CD4-positive, alpha-beta T cell treated with Interferon gamma for 1 hour (primary cell): ENCODE measurements around the gene PDE10A.

Experiments used
- DNase-seq: peaks from one replicate; pipeline ENCODE4 v3.0.0-alpha.2; 2020

PDE10A gene

DNA sequence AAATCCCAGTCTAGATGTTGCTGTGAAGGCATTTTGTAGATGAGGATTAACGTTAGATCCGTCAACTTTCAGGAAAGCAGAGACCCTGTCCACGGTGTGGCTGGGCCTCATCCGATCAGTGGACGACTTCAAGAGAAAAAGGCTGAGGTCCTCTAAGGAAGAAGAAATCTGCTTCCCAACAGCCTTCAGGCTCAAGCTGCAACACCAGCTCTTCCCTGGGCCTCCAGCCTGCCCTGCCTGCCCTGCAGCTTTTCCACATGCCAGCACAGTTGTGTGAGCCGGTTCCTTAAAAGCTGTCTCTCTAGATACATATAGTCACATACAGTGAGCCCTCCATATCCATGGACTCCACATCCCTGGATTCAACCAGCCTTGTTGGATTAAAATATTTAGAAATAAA is 14.1 kb upstream of the PDE10A start:
- DNase-seq = no peak

DNA sequence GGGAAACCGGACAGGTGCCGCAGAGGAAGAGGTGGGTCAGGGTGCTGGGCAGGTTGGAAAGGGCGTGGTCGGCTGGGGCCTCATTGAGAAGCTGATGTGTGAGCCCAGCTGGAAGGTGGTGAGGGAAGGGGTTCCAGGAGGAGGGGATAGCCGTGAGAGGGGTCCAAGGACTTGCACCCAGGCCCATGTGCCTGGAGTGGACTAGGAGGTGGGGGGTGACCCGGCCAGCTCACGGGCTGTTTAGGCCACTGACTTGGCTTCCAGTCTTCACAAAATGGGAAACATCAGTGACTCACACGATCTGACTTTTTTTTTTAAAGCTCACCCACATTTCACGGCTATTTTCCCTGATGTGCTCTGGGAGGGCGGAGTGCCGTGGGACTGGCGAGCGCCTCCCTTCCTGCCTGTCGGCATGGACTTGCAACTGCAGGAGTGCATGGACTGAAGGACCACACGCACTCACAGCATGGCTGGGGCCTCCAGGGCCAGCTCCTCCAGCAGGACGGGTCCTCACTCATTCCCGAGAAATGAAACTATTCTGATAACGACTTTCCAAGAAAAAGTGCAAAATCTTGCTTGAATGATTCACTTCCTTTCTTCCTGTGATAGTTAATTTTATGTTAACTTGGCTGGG is 13.5 kb upstream of the PDE10A start:
- DNase-seq = no peak

DNA sequence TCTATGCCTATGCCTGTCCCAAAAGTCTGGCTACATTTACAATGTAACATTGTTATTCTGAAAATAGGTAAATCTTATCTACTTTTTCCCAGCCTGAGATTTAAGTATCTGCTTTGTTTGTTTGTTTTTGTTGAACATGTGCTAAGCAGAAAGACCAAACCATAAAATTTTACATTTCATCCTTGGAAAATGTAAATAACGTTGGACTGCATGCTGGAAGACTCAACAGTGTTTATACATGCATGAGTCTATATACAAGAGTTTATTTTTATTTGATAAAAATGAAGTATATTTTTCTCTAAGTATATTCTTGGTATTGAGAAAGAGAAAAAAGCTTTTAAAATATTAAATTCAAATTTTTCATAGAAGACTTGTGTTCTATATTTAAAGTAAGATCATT is 12.1 kb upstream of the PDE10A start:
- no peak for DNase-seq

DNA sequence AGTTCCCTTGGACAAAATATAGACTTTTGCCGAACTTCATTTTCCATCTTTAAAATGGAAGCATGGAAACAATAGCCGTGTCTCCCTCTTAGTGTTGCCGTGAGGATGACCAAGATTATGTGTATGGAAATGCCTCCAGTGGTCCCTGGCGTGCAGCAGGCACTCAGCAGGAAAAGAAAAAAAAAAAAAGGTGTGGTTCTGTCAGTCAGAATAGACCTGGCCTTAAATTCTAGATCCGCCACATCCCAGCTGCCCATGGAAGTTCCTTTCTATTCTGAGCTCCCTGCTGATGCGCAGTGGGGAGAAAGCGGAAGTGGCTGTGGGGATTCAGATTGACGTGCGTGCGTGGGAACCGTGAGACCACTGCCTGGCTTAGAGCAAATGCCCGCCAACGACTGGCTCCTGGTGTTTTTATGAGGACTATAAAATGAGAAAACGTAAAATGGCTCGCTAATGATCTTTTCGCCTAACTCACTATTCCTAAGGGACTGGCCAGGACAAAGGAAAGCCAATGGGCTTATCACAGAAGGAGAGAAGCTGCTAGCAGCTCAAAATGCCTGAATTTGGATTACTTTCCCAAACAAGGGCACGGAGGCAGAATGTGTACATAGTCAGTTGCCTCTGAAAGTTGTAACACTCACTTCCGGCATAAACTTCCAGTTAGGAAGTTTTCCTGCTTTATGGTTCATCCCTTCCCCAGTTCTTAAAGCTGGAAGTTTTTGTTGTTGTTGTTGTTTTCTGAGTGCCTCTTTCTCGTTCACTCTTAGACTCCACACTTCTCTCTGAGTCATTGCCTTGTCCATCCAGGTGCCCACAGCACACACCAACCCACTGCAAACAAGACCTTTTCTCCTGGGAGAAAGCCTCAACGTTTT is 11.4 kb upstream of the PDE10A start:
- DNase-seq = no peak

DNA sequence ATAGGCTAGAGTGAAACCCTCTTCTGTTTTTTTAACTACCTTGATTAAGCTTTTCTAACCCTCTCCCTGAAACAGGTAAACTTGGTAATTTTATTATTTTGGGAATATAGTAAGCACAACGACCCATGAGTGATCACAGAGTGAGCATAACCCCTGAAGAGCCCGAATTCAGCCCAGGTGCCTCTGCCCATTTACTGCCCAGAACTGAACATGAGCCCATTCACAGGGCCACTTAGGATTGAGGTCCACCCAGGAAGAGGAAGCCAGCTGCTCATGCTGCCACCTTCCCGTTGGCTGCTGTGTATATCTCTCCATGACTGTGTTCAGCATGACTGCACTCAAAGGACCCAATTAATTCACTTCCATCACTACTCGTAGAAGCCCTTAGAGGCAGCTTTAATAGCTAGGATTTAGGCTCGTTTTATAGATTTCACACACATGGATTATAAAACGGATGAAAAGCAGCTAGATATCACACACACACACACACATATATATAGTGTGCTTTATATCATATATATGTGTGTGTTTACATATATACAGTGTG is 8.3 kb upstream of the PDE10A start:
- no peak for DNase-seq

DNA sequence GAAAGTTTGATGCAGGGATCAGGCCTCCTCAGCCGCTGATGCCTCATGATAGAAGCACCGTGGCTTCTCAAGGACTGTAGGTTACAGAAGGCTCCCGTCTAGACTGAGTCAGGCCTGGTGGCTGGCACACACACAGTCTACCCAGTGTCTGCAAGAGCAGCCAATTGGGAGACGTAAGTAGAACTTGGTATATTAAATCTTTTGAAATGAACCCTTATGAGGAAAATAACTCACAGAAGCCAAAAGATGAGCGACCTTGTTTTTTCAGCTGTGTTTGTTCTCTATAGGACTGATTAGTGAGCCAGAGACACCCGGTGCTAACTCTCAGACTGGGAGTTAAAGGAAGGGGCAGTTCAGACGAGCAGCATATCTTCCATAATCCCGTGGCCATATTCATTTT is 5.9 kb upstream of the PDE10A start:
- no peak for DNase-seq

DNA sequence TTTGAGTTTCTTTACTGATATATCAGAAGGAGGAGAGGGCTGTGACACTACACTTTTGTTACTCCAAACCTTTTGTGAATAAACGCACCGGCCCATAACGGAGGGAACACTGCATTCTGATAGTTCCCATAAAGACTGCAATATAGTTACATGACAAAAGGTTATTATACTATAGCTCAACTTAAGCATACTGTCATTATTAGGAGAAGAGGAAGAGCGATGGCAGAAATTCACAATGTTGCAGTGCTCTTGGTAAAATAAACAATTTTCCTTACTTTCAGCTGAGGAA is 2.3 kb upstream of the PDE10A start:
- no peak for DNase-seq

DNA sequence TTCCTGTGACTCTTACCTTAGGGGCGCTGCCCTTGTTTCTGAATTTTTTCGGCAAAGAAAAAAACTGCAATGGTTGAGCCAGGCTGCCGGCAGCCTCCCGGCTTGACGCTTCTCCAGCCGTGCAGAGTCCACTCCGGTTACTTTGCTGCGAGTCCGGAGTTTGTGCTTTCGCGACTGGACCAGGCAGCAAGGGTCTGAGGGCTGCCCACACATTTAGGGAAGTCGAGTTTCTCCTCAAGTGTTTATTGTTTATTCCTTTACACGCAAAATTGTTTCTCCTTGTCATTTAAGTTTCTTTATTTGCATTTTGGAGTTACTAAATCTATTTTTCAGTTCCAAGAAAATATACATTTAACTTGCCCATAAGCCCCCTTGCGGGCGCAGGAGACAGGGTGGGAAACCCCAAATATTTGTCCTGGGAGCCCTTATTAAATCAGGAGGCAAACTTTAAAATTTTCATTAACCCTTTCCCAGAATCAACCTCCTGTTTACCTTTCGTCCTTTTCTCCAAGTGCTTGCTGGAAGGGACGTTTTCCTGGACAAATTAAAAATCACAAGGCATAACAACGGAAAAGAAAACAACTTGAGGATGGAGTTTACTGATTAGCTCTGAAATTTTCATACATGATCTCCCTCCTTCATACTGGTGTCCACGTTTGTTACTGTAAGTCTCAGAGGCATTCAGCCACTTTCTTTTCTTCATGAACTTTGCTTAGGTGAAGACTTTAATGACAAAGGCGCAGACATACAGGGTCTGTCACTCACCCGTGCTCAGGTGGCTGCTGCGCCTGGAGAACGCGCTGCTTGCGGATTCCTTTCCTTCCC is 1.7 kb upstream of the PDE10A start:
- DNase-seq = no peak

DNA sequence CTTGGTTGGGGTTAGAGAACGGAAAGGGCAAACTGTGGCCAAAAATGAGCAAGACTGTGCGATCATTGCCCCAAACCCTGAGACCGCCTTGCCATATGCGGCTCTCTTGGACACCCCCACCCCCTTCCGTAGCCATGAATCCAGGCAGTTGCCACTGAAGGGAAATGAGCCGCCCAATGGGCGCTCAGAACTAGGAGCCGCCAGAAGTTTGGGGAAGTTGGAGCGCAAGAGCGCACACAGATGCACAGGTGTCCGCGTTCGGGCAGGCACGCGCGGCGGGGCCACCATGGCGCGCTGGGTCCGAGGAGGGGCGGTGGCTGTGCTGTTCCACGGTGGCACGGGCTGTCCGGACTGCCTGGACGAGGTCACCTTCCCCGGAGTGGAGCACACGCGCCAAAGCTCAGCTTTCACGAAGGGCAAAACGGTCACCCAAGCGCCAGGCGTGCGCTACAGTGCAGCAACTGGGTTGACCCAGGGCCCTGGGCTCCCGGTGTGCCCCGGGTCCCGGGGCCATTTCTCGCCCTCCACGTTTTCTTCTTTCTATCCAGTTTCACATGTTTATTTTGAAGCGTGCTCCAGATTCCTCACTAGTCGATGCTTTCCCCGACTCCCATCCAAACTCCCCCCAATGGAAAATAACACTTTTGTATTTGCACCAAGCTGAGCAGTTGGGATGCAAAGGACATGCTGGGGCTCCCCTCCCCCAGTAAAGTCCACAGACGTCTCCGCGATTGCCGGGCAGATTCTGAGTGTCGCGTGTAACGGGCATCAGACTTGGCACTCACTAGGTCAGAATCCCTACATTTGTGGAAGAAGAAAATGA is 906 bp upstream of the PDE10A start:
- no peak for DNase-seq

DNA sequence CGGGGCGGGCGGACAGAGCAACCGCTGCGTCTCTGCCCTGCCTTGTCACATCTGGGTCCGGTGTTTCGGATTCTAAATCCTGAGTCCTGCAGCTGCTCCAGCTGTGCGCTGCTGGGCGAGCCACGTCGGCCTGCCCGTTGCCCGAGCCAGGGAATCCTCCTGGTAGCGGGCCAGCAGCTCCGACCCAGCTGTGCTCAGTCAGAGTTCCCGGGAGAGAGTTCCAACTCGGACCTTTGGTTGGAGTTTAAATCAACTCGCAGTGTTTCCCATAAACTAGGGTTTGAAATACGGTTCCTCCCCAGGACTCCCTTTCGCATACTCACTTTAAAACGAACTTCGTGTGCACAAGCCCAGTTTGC is 315 bp upstream of the PDE10A start:
- no peak for DNase-seq

DNA sequence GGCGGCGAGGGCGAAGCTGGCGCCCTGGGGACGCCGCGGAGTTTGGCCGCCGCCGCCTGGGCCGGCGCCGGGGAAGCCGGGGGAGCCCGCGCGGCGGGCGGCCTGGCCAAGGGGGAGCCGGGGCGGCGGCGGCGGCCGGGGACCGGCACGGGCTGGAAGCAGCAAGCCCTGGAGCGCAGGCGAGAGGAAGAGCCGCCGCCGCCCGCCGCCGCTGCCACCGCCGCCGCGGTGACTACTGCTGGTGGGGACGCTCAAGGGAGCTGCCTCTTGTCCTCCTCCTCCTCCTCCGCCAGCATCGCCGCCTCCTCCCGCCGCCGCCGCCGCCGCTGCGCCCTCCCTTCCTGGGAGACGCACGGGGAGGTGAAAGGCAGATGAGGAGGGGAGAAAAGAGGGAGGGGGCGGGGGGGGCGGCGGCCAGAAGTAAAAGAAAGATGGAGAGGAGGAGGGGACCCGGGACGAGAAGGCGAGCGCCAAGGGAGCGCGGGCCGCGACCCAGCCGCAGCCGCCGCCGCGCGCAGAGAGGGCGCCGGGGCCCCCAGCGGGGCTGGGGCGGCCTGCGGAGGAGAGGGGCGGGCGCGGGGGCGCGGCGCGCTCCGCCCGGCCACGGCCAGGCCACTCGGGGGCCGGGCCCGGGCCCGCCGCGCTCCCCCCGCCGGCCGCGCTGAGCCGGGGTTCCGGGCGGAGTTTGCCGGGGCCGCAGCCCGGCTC is 846 bp downstream of the PDE10A start:
- no peak for DNase-seq

DNA sequence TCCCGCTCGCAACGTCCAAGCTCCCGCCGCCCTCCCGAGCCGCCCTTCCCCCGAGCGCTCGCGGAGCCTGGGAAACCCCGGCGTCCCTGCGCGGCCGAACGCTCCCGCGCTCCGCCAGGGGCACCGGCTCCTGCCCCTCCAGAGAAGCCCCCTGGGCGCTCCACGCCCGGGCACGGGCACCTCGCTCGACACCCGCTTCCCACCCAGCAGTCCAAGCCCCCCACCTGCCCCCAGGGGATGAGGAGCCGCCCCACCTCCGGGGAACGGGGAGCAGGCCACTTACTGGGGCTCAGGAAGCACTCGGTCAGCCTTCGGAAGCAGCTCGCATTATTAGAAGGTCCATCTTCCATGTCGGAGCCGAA is 1.4 kb downstream of the PDE10A start:
- DNase-seq = no peak

DNA sequence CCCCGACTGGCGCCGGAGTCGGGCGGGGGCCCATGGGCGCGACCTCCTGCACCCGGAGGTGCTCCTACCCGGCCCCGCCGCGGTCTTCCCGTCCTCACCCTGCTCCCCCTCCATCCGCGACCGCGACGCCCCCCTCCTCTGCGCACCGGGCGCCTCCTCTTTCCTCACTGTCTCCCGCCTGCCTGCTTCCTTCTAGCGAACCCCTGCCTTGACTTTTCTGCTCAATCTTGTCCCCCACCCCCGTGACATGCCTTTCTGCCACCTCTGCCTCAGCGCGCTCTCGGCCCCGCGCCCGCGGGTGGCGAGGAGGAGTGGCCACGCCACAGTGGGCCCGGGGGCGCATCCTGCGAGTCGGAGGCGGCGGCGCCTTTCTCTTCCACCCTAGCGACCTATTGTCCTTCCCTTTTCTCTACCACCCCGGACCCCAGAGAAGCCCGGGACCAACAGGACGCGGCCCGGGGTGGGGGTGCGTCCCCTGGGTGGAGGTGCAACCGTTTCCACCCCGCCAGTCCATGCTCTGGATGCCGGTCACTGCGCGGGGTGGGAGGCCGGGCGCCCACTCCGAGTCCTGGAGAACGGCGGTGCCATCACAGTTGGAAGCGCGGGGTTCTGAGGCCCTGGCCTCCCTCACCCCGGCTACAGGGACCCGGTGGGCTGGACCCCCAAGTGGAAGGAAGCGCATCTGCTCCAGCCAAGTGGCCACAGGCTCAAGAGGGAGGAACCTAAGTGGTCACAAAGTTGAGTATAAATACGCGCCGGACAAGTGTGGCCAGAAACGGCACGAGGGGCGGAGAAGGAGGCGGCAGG is 2.0 kb downstream of the PDE10A start:
- no peak for DNase-seq

DNA sequence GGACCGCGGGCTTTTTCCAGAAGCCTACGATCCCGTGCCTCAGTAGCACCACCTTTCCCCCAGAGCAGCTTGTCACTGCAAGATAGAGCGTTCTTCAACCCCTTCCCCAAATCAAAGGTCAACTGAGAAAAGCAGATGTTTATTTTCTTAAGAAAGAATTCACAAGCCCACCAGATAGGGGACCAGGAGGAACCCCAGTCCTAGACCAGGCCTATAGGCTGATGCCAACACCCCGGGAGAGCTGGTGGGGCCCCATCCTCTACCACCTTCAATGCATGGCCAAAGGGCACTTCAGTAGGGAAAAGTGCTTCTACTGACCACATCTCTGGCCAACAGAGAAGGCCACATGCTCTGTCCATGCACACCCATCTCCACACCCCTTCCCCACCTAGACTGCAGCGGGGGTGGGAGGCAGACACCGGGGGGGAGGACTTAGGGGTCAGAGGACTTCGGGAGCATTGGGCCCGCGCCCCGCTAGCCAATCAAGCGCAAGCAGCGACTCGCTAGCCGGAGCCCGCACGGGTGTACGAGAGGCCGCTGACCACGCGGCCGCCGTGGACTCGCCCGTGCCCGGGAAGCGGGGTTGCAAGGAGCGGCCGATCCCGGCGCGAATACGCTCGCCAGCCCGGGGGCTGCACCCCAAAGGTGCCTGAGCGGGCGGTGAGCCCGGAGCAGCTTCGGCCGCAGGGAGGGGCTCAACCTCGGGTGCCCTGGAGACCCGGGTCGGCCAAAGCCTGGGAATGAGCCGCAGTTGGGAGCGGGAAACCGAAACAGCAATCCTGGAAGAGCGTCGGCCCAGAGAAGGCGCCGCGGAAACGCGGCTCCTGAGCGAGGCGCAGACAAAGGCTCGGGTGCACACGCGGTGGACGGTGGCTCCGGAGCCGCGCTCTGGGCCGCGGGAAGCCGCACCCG is 2.8 kb downstream of the PDE10A start:
- DNase-seq = no peak

DNA sequence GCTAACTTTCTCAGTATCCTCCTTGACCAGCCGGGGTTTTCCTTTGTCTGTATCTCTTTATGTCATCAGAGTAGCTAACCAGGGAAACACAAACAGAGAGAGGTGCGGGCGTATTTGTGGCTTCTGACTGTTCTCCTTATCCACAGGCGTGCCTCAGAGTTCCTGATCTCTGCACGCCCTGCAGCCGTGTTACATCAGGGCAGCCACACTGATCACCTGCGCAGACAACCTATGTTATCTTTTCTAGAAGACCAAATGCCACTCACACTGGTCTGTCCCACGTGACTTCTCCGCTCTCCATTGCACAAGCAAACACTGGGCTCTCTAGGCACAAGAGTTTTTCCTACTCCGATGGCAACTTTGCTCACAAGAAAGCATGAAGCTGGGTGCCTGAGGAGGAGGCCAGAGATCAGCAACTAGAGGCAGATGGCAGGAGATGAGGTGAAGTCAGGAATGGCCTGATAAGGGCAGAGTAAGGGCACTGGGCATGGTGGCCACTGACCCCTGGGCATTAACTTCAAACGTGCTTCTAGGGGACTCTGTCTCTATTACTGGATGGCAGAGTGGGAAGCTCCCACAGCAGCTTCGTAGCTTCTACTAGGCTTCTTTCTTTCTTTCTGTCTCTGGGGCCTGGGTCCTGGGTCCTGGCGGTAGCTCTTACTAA is 4.5 kb downstream of the PDE10A start:
- DNase-seq = no peak

DNA sequence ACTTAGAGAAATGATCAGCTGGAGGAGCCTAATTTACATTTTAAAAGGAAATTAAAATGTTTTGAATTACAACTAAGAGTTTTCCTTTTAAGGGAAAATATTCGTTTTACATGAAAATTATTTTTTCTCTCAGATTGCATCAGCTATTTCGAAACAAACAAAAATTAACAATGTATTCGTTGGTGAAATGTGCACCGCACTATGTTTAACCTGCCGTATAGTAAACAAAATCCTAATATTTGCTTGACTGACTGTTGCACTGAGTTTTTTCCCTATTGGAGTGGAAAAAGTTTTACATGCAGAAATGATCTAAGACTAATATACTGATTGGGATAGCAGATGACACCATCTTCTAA is 5.7 kb downstream of the PDE10A start:
- DNase-seq = no peak

DNA sequence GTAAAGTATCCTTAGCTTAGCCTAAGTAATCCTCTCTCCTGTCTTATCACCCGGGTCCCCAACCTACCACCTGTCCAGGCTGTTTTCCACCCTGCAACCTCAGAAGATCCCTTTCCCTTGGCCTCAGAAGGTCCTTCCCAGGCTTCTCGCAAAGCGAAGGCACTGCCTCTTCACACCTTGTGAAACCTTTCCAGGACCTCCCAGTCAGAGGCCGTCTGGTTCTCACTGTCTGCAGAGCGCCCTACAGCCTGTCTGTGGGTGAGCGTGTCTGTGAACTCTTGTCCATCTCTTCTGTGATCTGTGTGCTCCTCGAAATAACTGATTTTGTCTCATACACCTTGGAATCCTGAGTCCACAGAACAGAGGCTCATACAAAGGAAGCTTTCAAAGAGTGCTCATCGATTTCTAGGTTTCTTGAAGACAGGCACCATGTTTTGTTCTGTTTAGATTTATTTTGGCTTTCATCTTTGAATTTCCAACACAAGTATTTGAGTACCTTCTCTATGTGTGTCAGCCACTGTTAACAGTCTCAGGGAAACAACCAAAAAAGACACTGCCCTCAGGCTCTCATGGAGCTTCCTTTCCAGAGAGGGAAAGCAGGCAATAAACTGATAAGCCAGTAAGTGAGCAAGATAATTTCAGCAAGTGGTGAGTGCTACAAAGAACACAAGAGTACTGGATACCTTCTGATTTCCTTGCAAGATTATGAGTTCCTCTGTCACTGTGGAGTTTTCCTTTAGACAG is 6.3 kb downstream of the PDE10A start:
- DNase-seq = no peak

DNA sequence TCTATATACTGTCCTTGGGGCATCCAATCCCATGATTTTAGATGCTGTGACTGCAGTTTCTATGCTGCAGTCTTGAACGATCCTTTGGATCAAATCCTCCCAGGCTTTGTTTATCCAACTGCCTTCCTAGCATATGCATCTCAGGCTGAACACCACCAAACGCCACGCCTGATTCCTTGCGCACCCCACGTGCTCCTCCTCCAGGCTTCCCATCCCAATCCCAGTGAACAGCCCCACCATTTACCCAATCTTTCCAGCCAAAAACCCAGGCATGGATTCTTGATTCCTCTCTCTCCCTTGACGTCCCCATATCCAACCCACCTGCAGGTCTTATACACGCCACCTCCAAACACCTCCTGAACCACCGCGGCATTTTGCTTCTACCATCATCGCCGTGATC is 7.8 kb downstream of the PDE10A start:
- DNase-seq = no peak

DNA sequence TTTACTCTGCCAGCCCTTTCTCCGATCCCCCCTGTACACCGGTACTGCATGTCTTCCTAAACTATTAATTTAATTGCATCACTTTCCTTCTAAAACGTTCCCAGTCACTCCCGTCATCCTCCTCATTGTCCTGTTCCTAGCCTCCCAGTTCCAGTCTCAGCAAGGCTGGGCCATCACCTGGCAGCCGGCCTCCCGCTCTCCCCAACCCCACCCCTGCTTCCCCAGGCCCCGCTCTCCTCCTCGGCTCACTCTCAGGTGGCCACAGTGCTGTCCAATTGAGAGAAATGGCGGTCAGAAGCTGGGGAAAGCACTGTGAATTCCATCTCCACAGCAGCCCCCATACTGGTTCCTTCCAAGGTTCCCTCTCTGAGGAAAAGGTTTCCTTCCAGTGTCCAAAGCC is 8.9 kb downstream of the PDE10A start:
- no peak for DNase-seq
